OCI-LY3 (cell line): ENCODE measurements around the gene TTC7B.

Source experiments
- EZH2phosphoT487 ChIP-seq: fragments of 200-600 bp; shearing (Covaris generic); IDR thresholded peaks from 2 replicates; pipeline ENCODE4 v1.6.1; 2018; ENCODE audit warnings: antibody characterized with exemption, mixed run types, low read depth
- TF ChIP-seq, protein P1 (sequence below): fragments of 200-600, 300-600 bp; sonication (generic); IDR thresholded peaks from 2 replicates; pipeline ENCODE4 v1.5.1; 2014; ENCODE audit warnings: antibody characterized with exemption, low read length, low read depth

DNA sequence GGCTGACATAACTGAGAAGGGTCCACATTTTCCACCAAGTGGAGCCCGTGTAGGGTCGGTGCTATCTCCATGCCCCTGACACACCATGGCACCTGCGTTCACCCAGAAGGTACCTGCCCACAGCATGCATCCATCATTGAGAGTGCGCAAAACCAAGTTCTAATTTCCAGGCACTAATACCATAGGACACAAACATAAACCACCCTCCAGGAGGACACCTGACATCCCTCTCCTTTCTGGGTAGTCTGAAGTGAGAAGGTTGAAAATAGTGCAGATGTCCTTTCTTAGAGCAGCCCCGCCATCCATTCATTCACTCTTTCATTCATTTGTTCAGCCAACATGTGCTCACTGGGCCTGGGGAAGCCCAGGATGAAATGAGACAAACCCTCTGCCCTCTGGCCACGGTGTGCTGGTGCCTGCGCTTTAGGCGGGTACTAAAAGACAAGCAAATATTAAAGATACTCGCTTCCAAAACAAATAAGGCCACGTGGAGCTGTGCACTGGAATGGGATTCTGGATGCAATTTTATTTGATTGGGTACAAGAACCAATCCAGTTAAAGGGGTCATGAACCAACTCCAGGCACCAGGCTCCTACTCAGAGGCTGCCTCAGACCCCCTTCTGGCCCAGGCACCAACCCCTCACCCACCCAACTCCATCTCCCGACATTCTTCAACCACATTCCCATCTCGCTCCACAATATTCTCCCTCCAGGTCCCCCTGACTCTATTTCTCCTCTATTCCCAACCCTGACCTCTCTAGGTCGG is 1.2 kb downstream of the TTC7B start:
- TF ChIP-seq, protein P1, sequence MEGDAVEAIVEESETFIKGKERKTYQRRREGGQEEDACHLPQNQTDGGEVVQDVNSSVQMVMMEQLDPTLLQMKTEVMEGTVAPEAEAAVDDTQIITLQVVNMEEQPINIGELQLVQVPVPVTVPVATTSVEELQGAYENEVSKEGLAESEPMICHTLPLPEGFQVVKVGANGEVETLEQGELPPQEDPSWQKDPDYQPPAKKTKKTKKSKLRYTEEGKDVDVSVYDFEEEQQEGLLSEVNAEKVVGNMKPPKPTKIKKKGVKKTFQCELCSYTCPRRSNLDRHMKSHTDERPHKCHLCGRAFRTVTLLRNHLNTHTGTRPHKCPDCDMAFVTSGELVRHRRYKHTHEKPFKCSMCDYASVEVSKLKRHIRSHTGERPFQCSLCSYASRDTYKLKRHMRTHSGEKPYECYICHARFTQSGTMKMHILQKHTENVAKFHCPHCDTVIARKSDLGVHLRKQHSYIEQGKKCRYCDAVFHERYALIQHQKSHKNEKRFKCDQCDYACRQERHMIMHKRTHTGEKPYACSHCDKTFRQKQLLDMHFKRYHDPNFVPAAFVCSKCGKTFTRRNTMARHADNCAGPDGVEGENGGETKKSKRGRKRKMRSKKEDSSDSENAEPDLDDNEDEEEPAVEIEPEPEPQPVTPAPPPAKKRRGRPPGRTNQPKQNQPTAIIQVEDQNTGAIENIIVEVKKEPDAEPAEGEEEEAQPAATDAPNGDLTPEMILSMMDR = no peak
- no peak for TF ChIP-seq EZH2phosphoT487
